Upper lobe of left lung (tissue), 6 donors: ENCODE data around the gene TIGD7. TPM values are rescaled to one million over a fixed set of nuclear protein-coding genes. Genes with fewer than 3 reads are reported as not detected.

ENCODE experiments used
- ATAC-seq, 2 donors: fragments of 200-7000 bp; cut with Tn5 transposase; one replicate each; pipeline ENCODE4 v1.9.1; 2022; ENCODE audit warnings: mild to moderate bottlenecking in 2 of 2, moderate library complexity in 2 of 2; ENCODE audit not compliant: low FRiP score in 2 of 2
- DNase-seq, 2 donors: peaks; one replicate each; pipeline ENCODE4 v3.0.0-alpha.2; 2019 to 2020
- H3K27ac ChIP-seq, 4 donors: fragments of 200-600 bp; sonication (generic); one replicate each; pipeline ENCODE4 v1.5.1; 2016 to 2019
- H3K27me3 ChIP-seq, 4 donors: fragments of 200-600 bp; sonication (generic); one replicate each; pipeline ENCODE4 v1.5.1; 2017 to 2019
- H3K36me3 ChIP-seq, 4 donors: fragments of 200-600 bp; sonication (generic); one replicate each; pipeline ENCODE4 v1.5.1; 2016 to 2019
- H3K4me1 ChIP-seq, 4 donors: fragments of 200-600 bp; sonication (generic); one replicate each; pipeline ENCODE4 v1.5.1; 2018 to 2019
- H3K4me3 ChIP-seq, 4 donors: fragments of 200-600 bp; sonication (generic); one replicate each; pipeline ENCODE4 v1.5.1; 2017 to 2019; ENCODE audit warnings: mild to moderate bottlenecking in 2 of 4, moderate library complexity in 1 of 4
- H3K9me3 ChIP-seq, 4 donors: fragments of 200-600 bp; sonication (generic); one replicate each; pipeline ENCODE4 v1.5.1; 2018 to 2019
- EP300 ChIP-seq, 4 donors: sonication (generic); formaldehyde crosslinking; IDR thresholded peaks; one replicate each; pipeline ENCODE4 v1.5.1; 2017; ENCODE audit warnings: antibody characterized with exemption in 4 of 4, control low read depth in 2 of 4
- POLR2A ChIP-seq, 4 donors: fragments of 450-650 bp; IDR thresholded peaks; one replicate each; pipeline ENCODE4 v1.5.1; 2016 to 2017; ENCODE audit warnings: antibody characterized with exemption in 4 of 4, mild to moderate bottlenecking in 2 of 4
- POLR2AphosphoS5 ChIP-seq, 2 donors: sonication (generic); formaldehyde crosslinking; IDR thresholded peaks; one replicate each; pipeline ENCODE4 v1.5.1; 2017; ENCODE audit warnings: antibody characterized with exemption in 2 of 2
- WGBS, 2 donors: methylation state at CpG; one replicate each; pipeline ENCODE4 v1.1.5; 2017 to 2018; 5-methylcytosine and 5-hydroxymethylcytosine counted together
- total RNA-seq, 6 donors: library from RNA; depleted of rRNA in 4 of 6; stranded (reverse); fragments of >200 nt in 4 of 6; gene quantifications; one replicate each; pipeline versions ENCODE4 v1.1.0 to v1.2.1, GENCODE V29; 2016 to 2021
- TF ChIP-seq, protein P1 (sequence below), 6 experiments: fragments of 450-650 bp in 4 of 6; fragments of 200-600 bp in 2 of 6; sonication (generic) in 2 of 6; IDR thresholded peaks; one replicate each; pipeline ENCODE4 v1.5.1; 2016 to 2019; ENCODE audit warnings: antibody characterized with exemption in 6 of 6
- donor health status: DM: no; HTN: no; CAD: no; lungs with moderate emphysema.
- donor health status: DM: no; HTN: yes; CAD: no; lungs with severe emphysema.

The TIGD7 gene
- total RNA-seq, 6 donors from 2014 or later, result 1.3 to 6.0 (median 4.0) TPM

DNA sequence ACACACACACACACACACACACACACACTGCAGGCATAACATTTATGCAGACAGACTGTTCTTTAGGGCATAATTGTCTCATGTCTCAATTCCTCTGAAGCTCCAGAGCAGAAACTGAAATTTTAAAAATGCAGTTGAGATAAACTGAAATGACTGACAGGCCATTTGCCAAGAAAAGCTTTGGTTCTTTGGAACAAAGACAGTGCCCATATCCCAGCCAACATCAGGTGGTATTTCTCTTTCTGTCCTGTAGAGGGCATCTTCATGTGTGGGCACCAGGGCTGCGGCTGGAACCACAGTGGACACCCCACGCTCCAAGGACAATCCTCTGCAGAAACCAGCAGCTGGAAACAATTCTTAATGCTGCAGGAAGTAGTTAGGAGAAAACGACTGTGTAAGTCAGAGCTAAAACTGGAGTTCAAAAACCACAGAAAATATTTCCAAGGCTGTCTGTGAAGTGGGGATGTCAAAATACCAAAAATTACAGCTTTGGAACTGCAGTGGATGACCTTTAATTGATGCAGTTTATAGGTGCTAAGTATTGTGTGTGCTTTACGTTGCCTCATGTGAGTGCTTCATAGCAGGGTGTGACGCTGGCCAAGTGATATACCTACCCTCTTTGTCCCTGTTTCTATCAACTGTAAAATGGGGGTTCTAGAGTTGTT, 38.2 kb downstream of the TIGD7 start:
- Histone ChIP-seq H3K27ac (no peak overlapping the region), H3K36me3 (peaks cover 0 to 36% (median 9%) of the 10 kb centered on the region in 4 donors), H3K27me3 (no peaks in the 10 kb centered on the region), H3K4me3 (no peak overlapping the region), H3K4me1 (peaks cover 4 to 22% (median 9%) of the 10 kb centered on the region in 4 donors), H3K9me3 (peaks cover 0 to 6% (median 2%) of the 10 kb centered on the region in 4 donors)
- DNase-seq (no peak), ATAC-seq (no peak)
- 60 to 72% methylated on average over 5 of the region's 5 CpGs for WGBS, 2 donors
- TF ChIP-seq EP300 (IDR thresholded peaks at IDR 0.05), result no peak
- TF ChIP-seq, protein P1, sequence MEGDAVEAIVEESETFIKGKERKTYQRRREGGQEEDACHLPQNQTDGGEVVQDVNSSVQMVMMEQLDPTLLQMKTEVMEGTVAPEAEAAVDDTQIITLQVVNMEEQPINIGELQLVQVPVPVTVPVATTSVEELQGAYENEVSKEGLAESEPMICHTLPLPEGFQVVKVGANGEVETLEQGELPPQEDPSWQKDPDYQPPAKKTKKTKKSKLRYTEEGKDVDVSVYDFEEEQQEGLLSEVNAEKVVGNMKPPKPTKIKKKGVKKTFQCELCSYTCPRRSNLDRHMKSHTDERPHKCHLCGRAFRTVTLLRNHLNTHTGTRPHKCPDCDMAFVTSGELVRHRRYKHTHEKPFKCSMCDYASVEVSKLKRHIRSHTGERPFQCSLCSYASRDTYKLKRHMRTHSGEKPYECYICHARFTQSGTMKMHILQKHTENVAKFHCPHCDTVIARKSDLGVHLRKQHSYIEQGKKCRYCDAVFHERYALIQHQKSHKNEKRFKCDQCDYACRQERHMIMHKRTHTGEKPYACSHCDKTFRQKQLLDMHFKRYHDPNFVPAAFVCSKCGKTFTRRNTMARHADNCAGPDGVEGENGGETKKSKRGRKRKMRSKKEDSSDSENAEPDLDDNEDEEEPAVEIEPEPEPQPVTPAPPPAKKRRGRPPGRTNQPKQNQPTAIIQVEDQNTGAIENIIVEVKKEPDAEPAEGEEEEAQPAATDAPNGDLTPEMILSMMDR (IDR thresholded peaks at IDR 0.05), result peak in 5 of 6 experiments; percentile 21 to 45 (median 25)

DNA sequence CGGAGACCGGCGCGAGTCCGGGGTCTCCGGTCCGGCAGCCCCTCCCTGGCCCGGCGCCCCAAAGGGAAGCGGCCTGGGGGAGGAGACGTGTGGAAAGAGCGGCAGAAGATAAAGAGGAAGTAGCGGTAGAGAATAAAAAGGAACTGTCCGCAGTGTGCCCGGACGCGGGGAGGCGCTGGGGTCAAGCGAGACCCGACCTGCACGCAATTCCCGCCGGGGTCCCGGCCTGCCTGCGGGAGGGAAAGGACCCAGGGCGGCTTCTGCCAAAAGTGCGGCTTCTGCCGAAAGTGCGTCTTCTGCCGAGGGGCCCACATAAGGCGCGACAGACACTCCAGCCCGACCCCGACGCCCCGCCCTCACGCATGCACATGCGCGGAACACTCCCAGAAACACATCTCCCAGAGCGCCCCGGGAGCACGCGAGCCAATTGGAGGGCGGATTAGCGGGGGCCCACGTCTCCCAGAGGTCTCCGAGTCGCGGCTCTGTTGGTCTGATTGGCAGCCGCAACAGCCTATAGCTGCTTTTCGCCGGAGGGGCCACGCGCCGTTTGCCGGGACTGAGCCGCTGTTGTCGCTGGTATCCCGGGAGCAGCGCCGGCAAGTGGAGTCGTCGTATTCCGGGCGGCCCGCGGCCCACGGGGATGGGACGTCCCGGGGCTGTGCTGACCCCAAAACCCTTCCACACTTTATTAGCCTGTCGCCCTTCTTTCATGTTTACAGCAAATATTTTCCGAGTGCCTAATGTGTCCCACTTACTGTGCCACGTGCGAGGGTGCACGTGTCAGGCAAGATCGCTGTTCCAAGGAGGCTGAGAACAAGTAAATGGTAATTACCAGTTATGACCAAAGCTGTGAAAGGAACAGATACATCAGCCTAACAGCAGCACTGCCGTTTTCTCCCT, 40.8 kb downstream of the TIGD7 start:
- H3K4me3 ChIP-seq, result peak overlapping the region; percentile 82 to 91 (median 90)

DNA sequence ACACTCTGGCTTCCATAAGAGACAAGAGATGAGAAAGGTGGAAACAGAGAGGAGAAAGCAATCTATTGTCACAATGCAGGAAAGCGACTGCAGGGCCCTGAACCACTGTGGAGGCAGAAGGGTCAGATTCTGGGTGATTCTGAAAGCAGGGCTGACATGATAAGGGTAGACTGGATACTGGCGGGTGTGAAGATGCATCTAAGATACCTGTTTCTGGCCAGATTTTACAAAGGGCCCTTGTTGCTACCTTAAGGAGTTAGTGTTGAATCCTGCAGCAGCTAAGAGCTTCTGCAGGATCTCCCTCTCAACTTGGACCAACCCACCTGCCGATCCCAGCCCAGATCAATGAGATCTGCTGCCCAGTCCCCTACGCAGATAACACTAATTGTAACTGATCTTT, 42.7 kb downstream of the TIGD7 start:
- Histone ChIP-seq H3K4me3 (no peak overlapping the region), H3K9me3 (peaks cover 0 to 3% (median under 1%) of the 10 kb centered on the region in 4 donors), H3K27ac (peak overlapping the region; percentile 98 to 100 (median 99)), H3K27me3 (no peaks in the 10 kb centered on the region), H3K36me3 (peaks cover 0 to 19% (median 4%) of the 10 kb centered on the region in 4 donors), H3K4me1 (peaks cover 4 to 28% (median 11%) of the 10 kb centered on the region in 4 donors)
- ATAC-seq (no peak), DNase-seq (no peak)
- WGBS, 2 donors, result 98 to 100% methylated on average over 4 of the region's 4 CpGs
- TF ChIP-seq, protein P1 (IDR thresholded peaks at IDR 0.05), result no peak
- no peak for TF ChIP-seq POLR2AphosphoS5 (IDR thresholded peaks at IDR 0.05)
- no peak for TF ChIP-seq POLR2A (IDR thresholded peaks at IDR 0.05)

More for the DNA sequence above, 40.8 kb downstream of the TIGD7 start:
- Histone ChIP-seq H3K27me3 (no peaks in the 10 kb centered on the region), H3K9me3 (peaks cover 0 to 6% (median 2%) of the 10 kb centered on the region in 4 donors), H3K36me3 (peaks cover 0 to 35% (median 9%) of the 10 kb centered on the region in 4 donors), H3K4me1 (peaks cover 4 to 22% (median 9%) of the 10 kb centered on the region in 4 donors), H3K27ac (peak overlapping the region; percentile 98 to 100 (median 99))
- peak in 3 of 4 donors; percentile 77 to 90 (median 78) for TF ChIP-seq POLR2A (IDR thresholded peaks at IDR 0.05)
- TF ChIP-seq, protein P1 (IDR thresholded peaks at IDR 0.05), result peak in 3 of 6 experiments; percentile 16 to 43 (median 30)
- peak; percentile 85 to 92 for TF ChIP-seq POLR2AphosphoS5 (IDR thresholded peaks at IDR 0.05)
- TF ChIP-seq EP300 (IDR thresholded peaks at IDR 0.05), result no peak
- ATAC-seq (peak; percentile 97), DNase-seq (peak; percentile 96 to 97)
- WGBS, 2 donors, result 2 to 8% methylated on average over 34 to 56 of the region's 77 CpGs

DNA sequence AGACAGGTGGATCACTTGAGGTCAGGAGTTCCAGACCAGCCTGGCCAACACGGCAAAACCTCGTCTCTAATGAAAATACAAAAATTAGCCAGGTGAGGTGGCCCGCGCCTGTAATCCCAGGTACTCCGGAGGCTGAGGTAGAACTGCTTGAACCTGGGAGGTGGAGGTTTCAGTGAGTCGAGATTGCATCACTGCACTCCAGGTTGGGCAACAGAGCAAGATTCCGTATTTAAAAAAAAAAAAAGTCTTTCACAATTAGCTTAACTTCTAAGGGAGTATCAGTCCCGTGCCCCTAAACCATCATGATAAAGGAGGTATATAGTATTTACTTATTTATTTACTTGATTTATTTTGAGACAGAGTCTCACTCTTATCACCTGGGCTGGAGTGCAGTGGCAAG, 45.4 kb downstream of the TIGD7 start:
- no peaks in the 10 kb centered on the region for H3K9me3 ChIP-seq

More for the DNA sequence above, 45.4 kb downstream of the TIGD7 start:
- ATAC-seq (no peak), DNase-seq (peak in 1 of 2 donors; percentile 56)
- no peaks in the 10 kb centered on the region for H3K27me3 ChIP-seq
- peak overlapping the region; percentile 63 to 84 (median 76) for H3K27ac ChIP-seq
- no peak for TF ChIP-seq EP300 (IDR thresholded peaks at IDR 0.05)
- TF ChIP-seq, protein P1 (IDR thresholded peaks at IDR 0.05), result no peak
- TF ChIP-seq POLR2A (IDR thresholded peaks at IDR 0.05), result no peak
- no peak for TF ChIP-seq POLR2AphosphoS5 (IDR thresholded peaks at IDR 0.05)
- no peaks in the 10 kb centered on the region for H3K36me3 ChIP-seq
- WGBS, 2 donors, result 68 to 82% methylated on average over 8 of the region's 8 CpGs
- no peak overlapping the region for H3K4me3 ChIP-seq
- peaks cover 2 to 18% (median 4%) of the 10 kb centered on the region in 4 donors for H3K4me1 ChIP-seq
